C4-2B (cell line): ENCODE results near the gene ARHGAP15.

Source experiments
- CTCF ChIP-seq: fragments of 450-650 bp; conservative IDR thresholded peaks from 2 replicates; pipeline ENCODE4 v1.5.1; 2017; ENCODE audit warnings: mild to moderate bottlenecking
- ZFX ChIP-seq: fragments of 450-650 bp; IDR thresholded peaks from 2 replicates; pipeline ENCODE4 v1.6.1; 2017

- TF ChIP-seq CTCF, result no peak
- no peak for TF ChIP-seq ZFX
These were observed 52.3 kb downstream of the ARHGAP15 start for GRCh38 chr2:143181494-143181893.
